ENCODE data around the gene STAC2.
A peak's percentile ranks its signal among the peaks of the same experiment; 100 is the strongest.

The STAC2 gene

GRCh38 chr17:39175695-39176093 is 50.1 kb downstream of the STAC2 start:
- DNase-seq (ENCODE audit: low read depth), result no peak
- no peak for TF ChIP-seq CTCF (IDR thresholded peaks at IDR 0.05; ENCODE audit: low read length, missing control alignments)

GRCh38 chr17:39174920-39175694 is 50.6 kb downstream of the STAC2 start:
- TF ChIP-seq CTCF (IDR thresholded peaks at IDR 0.05; ENCODE audit: low read length, missing control alignments), result peak; percentile 76
- DNase-seq (ENCODE audit: low read depth), result peak; percentile 72
- no peak overlapping the region for H3K4me3 ChIP-seq (replicated peaks; ENCODE audit: low read depth, low read length)

More at GRCh38 chr17:39175695-39176093, 50.1 kb downstream of the STAC2 start:
- no peak overlapping the region for H3K4me3 ChIP-seq (replicated peaks; ENCODE audit: low read depth, low read length)

GRCh38 chr17:39173526-39174274 is 52.0 kb downstream of the STAC2 start:
- H3K4me3 ChIP-seq (replicated peaks; ENCODE audit: low read depth, low read length), result no peak overlapping the region
- TF ChIP-seq CTCF (IDR thresholded peaks at IDR 0.05; ENCODE audit: low read length, missing control alignments), result no peak
- no peak for DNase-seq (ENCODE audit: low read depth)

- no peak for DNase-seq (ENCODE audit: low read depth)
- TF ChIP-seq CTCF (IDR thresholded peaks at IDR 0.05; ENCODE audit: low read length, missing control alignments), result no peak
- H3K4me3 ChIP-seq (replicated peaks; ENCODE audit: low read depth, low read length), result no peak overlapping the region
Observed at GRCh38 chr17:39173080-39173479, 52.7 kb downstream of the STAC2 start.

GRCh38 chr17:39171933-39172332 is 53.8 kb downstream of the STAC2 start:
- no peak overlapping the region for H3K4me3 ChIP-seq (replicated peaks; ENCODE audit: low read depth, low read length)
- no peak for DNase-seq (ENCODE audit: low read depth)
- no peak for TF ChIP-seq CTCF (IDR thresholded peaks at IDR 0.05; ENCODE audit: low read length, missing control alignments)

- no peak overlapping the region for H3K4me3 ChIP-seq (replicated peaks; ENCODE audit: low read depth, low read length)
- no peak for DNase-seq (ENCODE audit: low read depth)
- no peak for TF ChIP-seq CTCF (IDR thresholded peaks at IDR 0.05; ENCODE audit: low read length, missing control alignments)
Observed at GRCh38 chr17:39170558-39170957, 55.2 kb downstream of the STAC2 start.

Data from fibroblast of pulmonary artery (primary cell).